Measurements from ENCODE around the gene COL18A1. TPM values are rescaled to one million over a fixed set of nuclear protein-coding genes. Genes with fewer than 3 reads are reported as not detected.

Gene COL18A1
- total RNA-seq, 3 donors from 2014 or later (not counting 1 experiment from before 2014, with no cell fraction given), result 12.3 to 22.3 (median 12.7) TPM

DNA sequence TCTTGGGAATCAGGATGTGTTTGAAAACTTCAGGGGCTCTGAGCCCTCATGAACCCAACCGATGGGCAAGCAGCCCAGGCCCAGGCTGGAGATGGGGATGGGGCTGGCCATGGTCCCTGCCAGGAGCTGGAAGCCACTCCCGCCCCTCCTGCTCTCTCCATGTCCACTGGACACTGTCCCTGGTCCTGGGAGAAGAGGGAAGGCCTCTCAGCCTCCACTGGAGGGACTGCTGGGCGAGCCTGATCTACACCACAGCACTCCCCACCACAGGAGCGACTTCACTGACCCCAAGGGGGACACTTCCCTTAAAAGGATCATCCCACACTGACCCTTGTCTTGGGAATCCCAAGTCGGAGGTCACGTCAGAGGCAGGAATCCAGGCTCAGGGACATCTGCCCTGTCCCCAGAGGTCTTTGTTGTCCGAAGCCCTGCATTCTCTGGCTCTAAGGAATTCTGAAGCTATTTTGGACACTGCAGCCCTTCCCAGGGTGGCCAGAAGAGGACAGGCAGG, 16.9 kb upstream of the COL18A1 start:
- no peaks in the 10 kb centered on the region for H3K36me3 ChIP-seq (ENCODE audit: control insufficient read depth, insufficient read depth, low read length)
- no peaks in the 10 kb centered on the region for H3K4me1 ChIP-seq (ENCODE audit: control insufficient read depth, insufficient read depth, low read length)
- H3K27ac ChIP-seq (ENCODE audit: low read length), result no peak overlapping the region
- no peak for DNase-seq
- H3K4me3 Mint-ChIP-seq, result no peak overlapping the region
- no peak for ATAC-seq
- peaks cover 2% of the 10 kb centered on the region for H3K27me3 ChIP-seq (ENCODE audit: control insufficient read depth, insufficient read depth, low read length)
- H3K27ac Mint-ChIP-seq, result no peak overlapping the region
- TF ChIP-seq CTCF (IDR thresholded peaks at IDR 0.05), result no peak
- WGBS (ENCODE audit: insufficient coverage), result 65% methylated on average over 7 of the region's 7 CpGs
- H3K4me3 ChIP-seq (ENCODE audit: low read length), result no peak overlapping the region
- no peaks in the 10 kb centered on the region for H3K9me3 Mint-ChIP-seq
- H3K27me3 Mint-ChIP-seq (ENCODE audit: low read depth in 2 of 2), result peaks cover 0 to 4% of the 10 kb centered on the region in 2 donors
- intact Hi-C loops (cut with micrococcal nuclease), result no loop called here
- H3K4me1 Mint-ChIP-seq, result no peaks in the 10 kb centered on the region
- H3K9me3 ChIP-seq (ENCODE audit: control insufficient read depth, insufficient read depth, low read length), result no peaks in the 10 kb centered on the region
- H3K36me3 Mint-ChIP-seq, result no peaks in the 10 kb centered on the region

GRCh38 chr21:45388611-45389296, 16.2 kb upstream of the COL18A1 start:
- DNase-seq, result no peak
- Mint-ChIP-seq H3K36me3 (no peaks in the 10 kb centered on the region), H3K27me3 (ENCODE audit: low read depth in 2 of 2) (peaks cover 0 to 4% of the 10 kb centered on the region in 2 donors), H3K4me3 (no peak overlapping the region), H3K4me1 (no peaks in the 10 kb centered on the region), H3K27ac (no peak overlapping the region), H3K9me3 (no peaks in the 10 kb centered on the region)
- Histone ChIP-seq H3K36me3 (ENCODE audit: control insufficient read depth, insufficient read depth, low read length) (no peaks in the 10 kb centered on the region), H3K27ac (ENCODE audit: low read length) (no peak overlapping the region), H3K4me1 (ENCODE audit: control insufficient read depth, insufficient read depth, low read length) (no peaks in the 10 kb centered on the region), H3K9me3 (ENCODE audit: control insufficient read depth, insufficient read depth, low read length) (no peaks in the 10 kb centered on the region), H3K4me3 (ENCODE audit: low read length) (no peak overlapping the region), H3K27me3 (ENCODE audit: control insufficient read depth, insufficient read depth, low read length) (peaks cover 2% of the 10 kb centered on the region)
- no peak for ATAC-seq
- no peak for TF ChIP-seq CTCF (IDR thresholded peaks at IDR 0.05)
- WGBS (ENCODE audit: insufficient coverage), result 83% methylated on average over 19 of the region's 19 CpGs
- intact Hi-C loops (cut with micrococcal nuclease), result no loop called here

DNA sequence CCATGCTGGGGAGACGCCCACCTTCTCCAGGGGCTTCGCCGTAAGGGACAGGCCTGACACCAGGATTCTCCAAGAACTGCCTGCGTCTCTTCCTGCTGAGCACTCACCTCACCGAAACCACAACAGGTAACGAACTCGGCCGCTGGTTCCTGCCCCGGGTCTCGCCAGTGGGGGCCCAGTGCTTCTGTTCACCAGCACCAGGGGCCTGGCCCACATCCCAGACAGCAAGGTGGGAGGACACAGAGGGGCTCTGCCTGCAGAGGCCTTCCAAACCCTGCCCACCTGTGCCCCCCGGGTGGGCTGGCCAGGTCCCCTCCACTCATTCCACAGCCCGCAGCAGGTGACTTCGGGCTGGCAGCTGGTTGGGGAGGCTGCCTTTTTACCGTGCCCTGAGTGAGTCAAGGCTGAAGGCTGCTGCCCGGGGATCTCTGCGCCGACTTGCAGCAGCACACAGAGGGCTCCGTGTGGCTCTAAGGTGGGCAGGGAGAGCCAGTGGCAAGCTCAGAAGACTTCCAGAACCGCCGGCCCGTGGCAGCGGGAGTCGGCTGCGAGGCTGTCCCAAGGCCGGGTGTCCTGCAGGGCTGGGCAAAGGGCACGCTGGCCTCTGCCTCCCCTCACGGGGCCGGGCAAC, 14.7 kb upstream of the COL18A1 start:
- no peak for DNase-seq

More for the DNA sequence above, 14.7 kb upstream of the COL18A1 start:
- Mint-ChIP-seq H3K27me3 (ENCODE audit: low read depth in 2 of 2) (peaks cover 0 to 3% of the 10 kb centered on the region in 2 donors), H3K36me3 (no peaks in the 10 kb centered on the region), H3K27ac (no peak overlapping the region), H3K9me3 (no peaks in the 10 kb centered on the region), H3K4me3 (no peak overlapping the region), H3K4me1 (no peaks in the 10 kb centered on the region)
- 87% methylated on average over 28 of the region's 28 CpGs for WGBS (ENCODE audit: insufficient coverage)
- TF ChIP-seq CTCF (IDR thresholded peaks at IDR 0.05), result no peak
- Histone ChIP-seq H3K27me3 (ENCODE audit: control insufficient read depth, insufficient read depth, low read length) (no peaks in the 10 kb centered on the region), H3K27ac (ENCODE audit: low read length) (no peak overlapping the region), H3K4me1 (ENCODE audit: control insufficient read depth, insufficient read depth, low read length) (no peaks in the 10 kb centered on the region), H3K9me3 (ENCODE audit: control insufficient read depth, insufficient read depth, low read length) (no peaks in the 10 kb centered on the region), H3K4me3 (ENCODE audit: low read length) (no peak overlapping the region), H3K36me3 (ENCODE audit: control insufficient read depth, insufficient read depth, low read length) (no peaks in the 10 kb centered on the region)
- intact Hi-C loops (cut with micrococcal nuclease), result no loop called here
- ATAC-seq, result no peak
